HG03159 (cell line): ENCODE measurements around the gene OR1B1.
"Not testable (repeated sequence)": the region's sequence is repeated elsewhere in the genome, so short reads cannot be mapped to it uniquely, and the experiment has no call there.

Experiments
- ATAC-seq: cut with Tn5 transposase; IDR thresholded peaks from one replicate; pipeline ENCODE4 v1.9.1; 2021; ENCODE audit warnings: mild to moderate bottlenecking, moderate library complexity; ENCODE audit not compliant: unreplicated experiment

OR1B1 gene

DNA sequence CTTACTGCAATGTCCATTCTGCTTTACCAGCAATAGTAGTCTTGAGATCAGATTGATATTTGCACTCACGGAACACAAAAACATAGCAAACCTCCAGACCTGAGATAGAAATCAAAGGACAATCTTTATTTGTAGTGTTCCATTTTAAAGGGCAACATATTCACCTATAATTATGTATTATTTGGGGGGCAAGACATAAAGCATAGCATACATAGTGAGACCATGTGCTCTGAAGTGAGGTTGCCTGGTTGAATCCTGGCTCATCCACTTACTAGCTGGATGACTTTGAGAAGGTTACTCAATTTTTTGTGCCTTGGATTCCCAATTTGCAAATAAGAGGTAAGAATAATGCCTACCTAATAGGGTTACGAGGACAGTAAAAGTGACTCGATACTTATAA lies at the start of gene OR1B1:
Gene OR1B1, minus strand, starts transcription at position 101 of the 400 bp plus-strand sequence.
- ATAC-seq: no peak

DNA sequence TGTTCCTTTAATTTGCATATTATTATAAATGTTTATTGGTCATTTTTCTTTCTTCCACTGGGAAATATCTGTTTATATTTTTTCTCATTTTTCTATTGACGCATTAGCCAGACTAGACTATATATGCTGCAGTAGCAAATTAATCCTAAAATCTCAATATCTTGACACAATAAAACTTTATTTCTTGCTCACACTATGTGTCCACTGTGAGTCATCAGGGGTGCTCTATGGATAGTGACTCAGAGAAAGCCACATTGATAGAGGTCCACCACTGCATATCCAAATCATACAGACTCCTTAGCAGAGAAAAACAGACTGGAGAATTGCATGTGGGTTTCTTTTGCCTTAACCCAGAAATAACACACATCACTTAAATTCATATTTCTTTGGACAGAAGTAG lies 38.3 kb upstream of the OR1B1 start:
- no peak for ATAC-seq

DNA sequence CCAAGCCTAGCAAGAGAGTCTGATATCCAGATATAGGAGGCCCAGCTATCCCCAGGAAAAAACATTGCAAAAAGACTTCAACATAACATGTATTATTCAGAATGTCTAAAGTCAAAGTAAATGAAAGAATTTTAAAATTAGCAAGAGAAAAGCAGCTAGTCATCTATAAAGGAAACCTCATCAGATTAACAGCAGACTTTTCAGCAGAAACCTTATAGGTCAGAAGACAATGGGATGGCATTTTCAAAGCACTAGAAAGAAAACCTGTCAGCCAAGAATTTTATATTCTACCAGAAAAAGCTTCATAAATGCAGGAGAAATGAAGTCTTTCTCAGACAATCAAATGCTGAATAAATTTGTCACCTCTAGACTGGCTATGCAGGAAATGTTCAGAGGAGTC lies 27.4 kb upstream of the OR1B1 start:
- ATAC-seq: no peak

DNA sequence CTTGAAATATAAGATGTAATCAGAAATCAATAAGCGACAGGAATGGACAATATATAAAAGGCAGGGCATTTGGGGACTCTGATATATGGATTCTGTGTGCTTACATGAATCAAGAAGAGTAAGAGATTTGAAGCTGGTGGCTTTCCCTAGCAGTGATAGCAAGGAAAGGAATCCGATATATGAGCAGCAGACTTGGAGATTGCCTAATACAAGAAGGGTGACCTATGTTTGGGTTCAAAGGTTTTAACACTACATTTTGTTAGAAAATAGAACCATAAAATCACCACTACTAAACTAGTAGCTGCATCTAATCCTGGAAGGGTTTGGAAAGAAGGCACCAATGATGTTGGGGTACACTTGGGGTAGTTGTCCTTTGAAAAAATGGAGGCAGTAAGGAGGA lies 15.1 kb upstream of the OR1B1 start:
- ATAC-seq: no peak

DNA sequence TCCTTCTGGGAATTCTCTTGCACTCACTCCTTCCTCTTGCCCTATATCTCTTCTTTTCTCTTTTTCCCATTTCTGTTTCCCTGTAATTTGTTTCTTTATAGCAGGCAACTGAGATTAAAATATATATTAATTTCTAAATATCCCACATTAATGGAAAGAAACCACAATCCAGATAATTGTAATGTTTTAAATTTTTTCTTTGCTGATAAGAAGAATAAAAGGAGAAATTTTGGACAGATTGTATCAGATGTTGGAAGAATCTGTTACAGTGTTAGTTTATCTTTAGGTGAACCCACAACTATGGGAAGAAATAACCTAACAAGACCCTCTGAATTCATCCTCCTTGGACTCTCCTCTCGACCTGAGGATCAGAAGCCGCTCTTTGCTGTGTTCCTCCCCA lies 4.0 kb upstream of the OR1B1 start, which contains the start of gene OR1L1:
Gene OR1L1, plus strand, starts transcription at position 301 of the 400 bp plus-strand sequence. Its CDS starts 0 bp downstream, at position 301.
- ATAC-seq: no peak

DNA sequence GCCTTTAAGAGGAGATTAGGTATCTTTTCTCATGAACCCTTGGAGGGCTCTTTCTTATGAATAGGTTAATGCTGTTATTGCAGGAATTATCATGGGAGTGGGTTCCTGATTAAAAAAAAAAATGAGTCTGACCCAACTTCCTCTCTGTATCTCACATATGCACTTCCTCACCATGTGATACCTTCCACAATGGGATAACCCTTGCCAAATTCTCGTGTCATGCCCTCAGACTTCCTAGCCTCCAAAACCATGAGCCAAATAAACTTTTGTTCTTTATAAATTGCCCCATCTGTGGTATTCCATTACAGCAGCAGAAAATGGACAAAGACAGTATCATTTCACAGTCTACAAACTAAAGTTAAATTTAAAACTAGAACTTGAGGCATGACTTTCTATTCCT lies 1.0 kb downstream of the OR1B1 start:
- ATAC-seq: no peak

DNA sequence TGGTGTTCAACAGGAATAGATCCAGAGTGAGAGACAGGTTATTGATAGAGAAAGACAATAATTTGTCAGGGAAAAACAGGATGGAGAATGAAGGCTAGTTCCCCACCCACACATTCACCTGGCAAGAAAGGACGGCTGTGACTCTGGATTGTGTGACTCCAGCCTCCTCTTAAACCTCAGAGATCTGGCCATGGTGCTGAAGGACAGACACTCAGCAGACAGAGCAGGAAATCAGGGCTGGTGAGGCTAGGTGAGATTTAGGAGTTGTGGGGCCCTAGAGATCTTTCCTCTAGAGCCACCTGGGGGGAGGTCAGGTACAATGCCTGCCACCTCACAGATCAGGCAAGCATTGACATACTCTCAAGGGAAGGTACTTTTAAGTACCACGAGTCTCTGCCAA lies 15.2 kb downstream of the OR1B1 start:
- no peak for ATAC-seq

DNA sequence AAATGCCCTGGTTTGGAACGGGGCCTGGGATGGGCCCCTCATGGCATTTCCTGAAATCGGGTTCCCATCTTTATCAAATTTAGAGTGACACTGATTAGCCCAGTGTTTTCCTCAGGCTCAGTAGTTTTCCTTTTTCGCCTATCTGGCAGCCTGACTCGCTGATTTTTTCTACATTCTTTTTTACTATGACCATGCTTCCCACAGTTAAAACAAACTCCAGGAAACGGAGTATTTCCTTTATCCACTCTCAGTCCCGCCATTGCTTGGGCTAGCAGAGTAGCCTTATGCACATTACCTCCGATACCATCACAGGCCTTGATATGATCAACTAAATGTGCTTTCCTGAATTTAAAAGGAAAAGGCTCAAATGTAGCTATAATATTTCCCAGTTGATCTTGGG lies 37.4 kb downstream of the OR1B1 start:
- ATAC-seq: no peak

DNA sequence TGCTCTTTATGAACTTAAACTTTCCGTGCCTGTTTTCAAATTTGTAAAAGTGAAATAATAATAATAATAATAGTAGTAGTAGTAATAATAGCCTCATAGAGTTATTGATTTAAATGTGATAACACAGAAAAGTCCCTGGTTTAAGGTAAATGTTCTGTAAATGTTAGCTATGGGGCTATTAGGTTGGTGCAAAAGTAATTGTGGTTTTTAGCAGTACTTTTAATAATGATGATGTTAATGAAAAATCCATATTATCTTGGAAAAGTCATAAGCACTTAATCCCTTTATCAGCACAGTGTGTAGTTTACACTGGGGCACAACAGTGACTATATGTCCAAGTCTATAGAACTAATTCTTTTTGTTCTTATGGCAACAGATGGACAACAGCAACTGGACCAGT lies 43.1 kb downstream of the OR1B1 start, which contains the start of gene OR1Q1:
Gene OR1Q1, plus strand, starts transcription at position 377 of the 400 bp plus-strand sequence. Its CDS starts 0 bp downstream, at position 377.
- no peak for ATAC-seq

DNA sequence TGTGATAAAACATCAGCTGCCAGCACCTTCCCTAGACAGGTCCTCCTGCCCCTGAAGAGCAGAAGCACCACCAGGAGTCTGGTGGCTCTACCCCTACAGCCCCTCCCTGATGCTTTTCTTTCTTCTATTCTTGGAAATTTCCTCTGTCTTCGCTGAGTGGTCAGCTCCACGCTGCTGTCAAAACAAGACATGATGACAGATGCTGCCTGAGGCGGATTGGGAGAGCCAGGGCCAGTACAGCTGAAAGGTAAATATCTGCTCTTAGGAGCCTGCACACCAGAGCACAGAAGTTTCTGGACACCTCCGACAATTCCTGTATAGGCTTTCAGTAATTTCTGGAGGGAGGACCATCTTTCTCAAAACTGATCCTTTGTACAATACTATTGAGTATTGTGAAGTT lies 47.6 kb downstream of the OR1B1 start:
- ATAC-seq: no peak

DNA sequence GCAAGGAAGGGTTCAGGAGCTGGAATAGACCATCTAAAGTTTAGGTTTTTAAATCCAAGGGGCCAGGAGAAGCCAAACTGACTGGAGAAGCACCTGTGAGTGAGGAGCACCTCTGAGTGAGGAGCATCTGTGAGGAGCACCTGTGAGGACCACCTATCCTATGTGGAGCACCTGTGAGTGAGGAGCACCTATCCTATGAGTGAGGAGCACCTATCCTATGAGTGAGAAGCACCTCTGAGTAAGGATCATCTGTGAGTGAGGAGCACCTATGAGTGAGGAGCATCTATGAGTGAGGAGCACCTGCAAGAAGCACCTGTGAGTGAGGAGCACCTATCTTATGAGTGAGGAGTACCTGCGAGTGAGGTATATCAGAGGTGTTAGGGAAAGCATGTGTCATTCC lies 50.8 kb downstream of the OR1B1 start:
- ATAC-seq: no peak

DNA sequence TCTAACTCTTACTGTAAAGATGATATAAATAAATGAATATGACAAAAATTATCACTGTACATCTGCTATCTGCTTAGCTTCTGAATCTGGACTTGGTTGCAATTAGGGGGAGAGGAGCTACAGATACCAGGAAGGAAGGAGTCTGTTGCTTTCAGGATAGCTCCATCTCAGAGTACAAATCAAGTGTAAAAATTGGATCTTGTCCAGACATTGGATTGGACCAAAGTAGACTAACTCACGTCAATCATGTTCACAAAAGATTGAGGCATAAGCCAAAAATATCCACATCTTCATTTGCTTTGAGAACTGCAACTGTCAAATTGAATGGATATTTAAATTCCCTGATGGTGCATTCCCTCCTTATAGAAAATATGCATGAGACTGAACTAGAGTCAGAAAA lies 51.7 kb downstream of the OR1B1 start:
- no peak for ATAC-seq

DNA sequence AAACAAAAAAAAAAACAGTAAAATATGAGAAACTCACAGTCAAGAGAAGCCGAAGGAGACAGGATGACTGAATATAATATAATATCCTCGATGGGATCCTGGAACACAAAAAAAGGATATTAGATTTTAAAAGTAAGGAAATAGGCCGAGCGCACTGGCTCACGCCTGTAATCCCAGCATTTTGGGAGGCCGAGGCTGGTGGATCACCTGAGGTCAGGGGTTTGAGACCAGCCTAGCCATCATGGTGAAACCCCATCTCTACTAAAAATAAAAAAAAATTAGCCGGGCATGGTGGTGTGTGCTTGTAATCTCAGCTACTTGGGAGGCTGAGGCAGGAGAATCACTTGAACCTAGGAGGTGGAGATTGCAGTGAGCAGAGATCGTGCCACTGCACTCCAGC lies 74.1 kb downstream of the OR1B1 start, which contains the start of gene OR1L8:
Gene OR1L8, minus strand, starts transcription at position 101 of the 400 bp plus-strand sequence. CDS start 14,907 bp downstream, outside the sequence.
- ATAC-seq: not testable (repeated sequence)

DNA sequence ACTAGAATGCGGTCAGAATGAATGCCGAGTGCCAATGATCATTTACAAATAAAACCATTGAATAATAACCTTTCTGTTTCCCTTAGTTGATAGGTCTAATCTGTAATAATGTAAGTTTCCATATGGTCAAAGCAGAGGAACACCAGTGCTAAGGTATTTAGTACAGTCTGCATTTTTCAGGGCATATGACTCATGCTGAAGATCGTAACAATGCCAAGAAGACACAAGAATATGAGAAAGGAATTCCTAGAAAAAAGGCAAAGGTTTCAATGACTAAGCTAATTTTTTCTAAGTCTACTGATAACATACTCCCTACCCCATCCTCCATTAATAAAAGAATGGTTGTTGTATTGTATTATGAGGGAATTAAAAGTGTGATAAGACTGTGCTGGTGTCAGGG lies 77.1 kb downstream of the OR1B1 start:
- ATAC-seq: no peak

DNA sequence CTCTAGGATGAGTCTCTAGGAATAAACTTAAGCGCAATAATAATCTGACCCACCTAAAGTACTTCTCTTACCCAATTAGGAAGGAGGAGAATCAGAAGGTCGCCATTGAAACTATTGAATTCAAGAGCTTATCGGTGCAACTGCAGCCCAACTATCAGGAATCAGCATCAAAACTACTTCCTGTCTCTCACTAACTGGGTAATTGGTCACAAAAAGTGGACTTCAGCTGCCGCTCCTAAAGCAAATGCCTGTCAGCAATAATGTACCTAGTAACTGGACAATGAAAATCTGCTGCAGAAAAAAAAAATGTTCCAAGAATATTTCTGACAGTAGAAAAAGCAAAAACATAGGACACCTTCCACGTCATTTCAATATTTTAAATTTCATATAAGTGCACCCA lies 77.6 kb downstream of the OR1B1 start:
- no peak for ATAC-seq
